B cell (primary cell): Measurements from ENCODE around the gene ACAD8.

ENCODE experiments used
- CTCF ChIP-seq: fragments of 200-600 bp; IDR thresholded peaks from one replicate; pipeline ENCODE4 v1.8.0; 2022; ENCODE audit warnings: antibody characterized with exemption, mild to moderate bottlenecking
- EZH2 ChIP-seq: IDR thresholded peaks from 2 replicates; pipeline ENCODE4 v1.6.1; 2012; ENCODE audit warnings: borderline replicate concordance, low read depth, mild to moderate bottlenecking, moderate library complexity, low read length; ENCODE audit not compliant: insufficient read depth, poor library complexity, severe bottlenecking

- no peak for TF ChIP-seq CTCF
- TF ChIP-seq EZH2, result no peak
Measured at GRCh38 chr11:134293119-134294113, 40.0 kb downstream of the ACAD8 start.
